T-helper 1 cell treated with Interleukin-12 subunit alpha and Interleukin-12 subunit beta and Interleukin-4 antibody, amounts not matched to agents 30 ng/mL and 1 ng/mL, for 36 hours (primary cell): ENCODE measurements around the gene CRLF2. TPM values are rescaled to one million over a fixed set of nuclear protein-coding genes. Genes with fewer than 3 reads are reported as not detected.
"Not testable (repeated sequence)": the region's sequence is repeated elsewhere in the genome, so short reads cannot be mapped to it uniquely, and the experiment has no call there.

Experiments
- intact Hi-C: fragments of 100-400 bp; cut with micrococcal nuclease; formaldehyde crosslinking; loops from one replicate; pipeline ENCODE4 v1.15.1; 2024
- total RNA-seq: library from RNA; stranded (reverse); gene quantifications from 2 replicates; pipeline ENCODE4 v1.2.3, GENCODE V29; 2022

CRLF2 gene, protein sequence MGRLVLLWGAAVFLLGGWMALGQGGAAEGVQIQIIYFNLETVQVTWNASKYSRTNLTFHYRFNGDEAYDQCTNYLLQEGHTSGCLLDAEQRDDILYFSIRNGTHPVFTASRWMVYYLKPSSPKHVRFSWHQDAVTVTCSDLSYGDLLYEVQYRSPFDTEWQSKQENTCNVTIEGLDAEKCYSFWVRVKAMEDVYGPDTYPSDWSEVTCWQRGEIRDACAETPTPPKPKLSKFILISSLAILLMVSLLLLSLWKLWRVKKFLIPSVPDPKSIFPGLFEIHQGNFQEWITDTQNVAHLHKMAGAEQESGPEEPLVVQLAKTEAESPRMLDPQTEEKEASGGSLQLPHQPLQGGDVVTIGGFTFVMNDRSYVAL
- total RNA-seq, result 7.6 and 9.8 TPM in 2 replicates

DNA sequence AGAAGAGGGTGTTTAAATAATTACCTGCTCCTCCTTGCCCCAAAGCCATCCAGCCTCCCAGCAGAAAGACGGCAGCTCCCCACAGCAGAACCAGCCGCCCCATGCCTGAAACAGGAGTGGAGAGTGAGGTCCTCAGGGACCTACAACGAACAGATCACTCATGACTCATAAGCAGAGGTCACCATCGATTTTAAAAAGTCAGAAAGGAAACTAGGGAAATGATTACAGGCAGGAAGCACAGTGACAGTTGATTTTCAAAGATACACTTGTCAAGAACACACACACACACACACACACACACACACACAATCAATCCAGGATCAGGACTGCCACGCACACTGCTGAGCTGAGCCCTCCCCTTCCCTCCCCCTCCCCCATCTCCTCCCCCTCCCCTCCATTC lies at the start of gene CRLF2:
Gene CRLF2 (minus strand): TSS at position 118 of the 400 bp plus-strand sequence. CDS start 15 bp downstream, at position 103.
- intact Hi-C loops, result loop anchor here (1.0 kb wide), 1 partner anchor 180 kb away; the partner anchor contains the start of gene SLC25A6

DNA sequence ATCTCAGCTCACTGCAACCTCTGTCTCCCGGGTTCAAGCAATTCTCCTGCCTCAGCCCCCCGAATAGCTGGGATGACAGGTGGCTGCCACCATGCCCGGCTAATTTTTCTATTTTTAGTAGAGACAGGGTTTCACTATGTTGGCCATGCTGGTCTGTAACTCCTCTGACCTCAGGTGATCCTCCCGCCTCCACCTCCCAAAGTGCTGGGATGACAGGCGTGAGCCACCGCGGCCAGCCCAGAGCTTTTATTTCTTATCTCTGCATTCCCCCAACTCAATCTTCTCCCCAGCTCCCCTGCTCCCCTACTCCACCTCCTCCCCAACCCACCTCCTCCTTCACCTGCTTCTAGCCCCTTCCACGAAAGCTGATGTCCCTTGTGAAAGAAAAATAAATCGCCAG lies 49.3 kb upstream of the CRLF2 start:
- intact Hi-C loops, result not testable (repeated sequence)

DNA sequence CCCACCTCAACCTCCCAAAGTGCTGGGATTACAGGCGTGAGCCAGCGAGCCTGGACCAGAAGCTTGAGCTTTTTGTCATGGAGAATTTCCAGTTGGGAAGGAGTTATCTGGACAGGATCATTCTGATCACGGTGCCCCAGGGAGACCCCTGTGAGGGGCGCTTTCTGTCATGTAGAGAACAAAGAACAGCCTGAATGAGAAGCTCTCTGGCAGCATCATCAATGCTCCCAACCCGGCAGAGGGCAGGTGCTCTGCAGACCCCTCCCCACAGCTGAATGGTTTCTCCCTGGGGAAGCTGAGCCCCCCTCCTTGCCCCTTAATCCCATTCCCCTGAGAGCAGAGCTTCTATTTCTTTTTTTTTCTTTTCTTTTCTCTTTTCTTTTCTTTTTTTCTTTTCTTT lies 48.8 kb upstream of the CRLF2 start:
- intact Hi-C loops, result no loop called here

DNA sequence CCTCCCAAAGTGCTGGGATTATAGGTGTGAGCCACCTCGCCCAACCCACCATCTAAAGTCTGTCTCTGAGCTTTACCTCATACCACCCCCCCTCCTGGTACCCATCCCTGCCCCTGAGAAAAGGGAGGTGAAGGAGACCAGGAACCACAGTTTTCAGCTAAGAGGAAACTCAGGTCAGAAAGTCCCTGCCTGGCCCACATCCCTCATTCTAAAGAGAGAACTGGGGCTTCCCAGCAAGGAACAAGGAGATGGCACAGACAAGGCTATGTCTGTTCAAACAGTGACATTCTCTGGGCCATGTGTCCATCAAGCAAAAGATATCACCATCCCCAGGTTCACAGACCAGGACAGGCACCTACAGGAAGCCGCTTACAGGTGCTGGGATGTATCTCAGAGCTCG lies 40.4 kb upstream of the CRLF2 start:
- intact Hi-C loops, result no loop called here

DNA sequence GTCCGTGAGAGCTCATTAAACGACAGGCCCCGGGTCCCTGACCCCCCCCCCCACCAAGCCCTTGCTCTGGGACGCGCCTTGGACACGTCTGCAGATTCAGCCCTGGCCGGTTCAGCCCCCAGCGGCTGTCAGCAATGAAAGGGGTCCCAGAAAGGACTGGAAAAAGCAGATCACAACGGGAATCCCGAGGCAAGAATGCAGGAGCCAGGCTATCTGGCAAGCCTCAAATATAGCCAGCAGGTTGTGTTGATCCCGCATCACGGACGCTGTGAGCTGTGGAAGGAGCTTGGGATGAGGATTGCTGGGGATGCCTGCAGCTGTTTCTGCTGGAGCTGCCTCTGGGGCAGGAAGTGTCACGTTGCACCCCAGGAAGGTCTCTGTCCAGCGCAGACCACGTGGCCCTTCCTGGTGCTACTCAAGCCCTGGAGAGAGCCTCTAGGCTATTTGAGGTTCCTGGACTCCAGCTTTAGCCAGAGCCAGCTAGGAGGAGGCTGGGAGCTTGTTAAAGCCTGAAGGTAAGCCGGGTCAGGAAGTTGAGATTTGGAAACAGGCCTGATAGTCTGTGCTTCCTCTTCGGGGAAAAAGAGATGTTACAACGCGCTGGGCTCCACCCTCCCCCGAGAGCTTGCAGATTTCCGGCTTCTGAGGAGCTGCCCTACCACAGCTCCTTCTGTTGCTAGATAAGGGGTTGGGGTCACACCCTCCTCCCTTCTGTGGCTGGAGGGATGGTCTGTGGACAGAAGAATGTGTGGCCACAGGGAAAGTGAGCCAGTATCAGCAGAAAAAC lies 36.8 kb upstream of the CRLF2 start:
- intact Hi-C loops, result loop anchor here (5.0 to 10.0 kb wide), 4 partner anchors 82 to 1378 kb away; no protein-coding TSS in a partner anchor

DNA sequence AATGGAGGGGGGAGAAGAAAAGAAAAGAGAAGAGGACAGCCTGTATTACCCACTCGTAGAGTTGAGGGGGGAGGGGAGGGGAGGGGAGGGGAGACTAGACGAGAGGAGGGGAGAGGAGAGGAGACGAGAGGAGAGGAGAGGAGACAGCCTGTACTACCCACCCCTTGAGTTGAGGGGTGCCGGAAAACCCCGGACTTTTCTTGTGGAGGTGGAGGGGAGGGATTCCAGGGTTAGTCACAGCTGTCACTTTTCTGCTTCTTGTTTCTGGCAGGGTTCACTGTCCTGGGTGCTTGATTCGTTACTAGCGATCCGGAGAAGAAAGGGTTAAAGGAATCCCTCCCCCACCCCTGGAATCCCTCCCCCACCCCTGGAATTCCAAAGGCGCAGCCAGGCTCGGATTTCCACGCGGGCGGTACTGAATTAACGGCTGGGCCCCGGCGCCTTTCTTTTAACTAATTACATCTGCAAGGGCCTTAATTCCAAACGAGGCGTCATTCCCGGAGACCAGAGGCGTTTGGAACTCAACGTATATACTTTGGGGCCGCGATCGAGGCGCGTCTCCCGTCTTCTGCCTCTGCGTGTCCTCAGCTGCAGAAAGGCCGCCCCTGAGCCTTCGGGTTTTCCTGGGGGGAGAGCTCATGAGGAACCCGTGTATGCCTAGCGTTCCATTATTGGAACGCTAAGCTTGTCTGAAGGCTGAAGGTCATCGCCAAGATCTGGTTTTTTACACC lies 36.0 kb upstream of the CRLF2 start:
- intact Hi-C loops, result loop anchor here (5.0 to 10.0 kb wide), 4 partner anchors 81 to 1379 kb away; no protein-coding TSS in a partner anchor

DNA sequence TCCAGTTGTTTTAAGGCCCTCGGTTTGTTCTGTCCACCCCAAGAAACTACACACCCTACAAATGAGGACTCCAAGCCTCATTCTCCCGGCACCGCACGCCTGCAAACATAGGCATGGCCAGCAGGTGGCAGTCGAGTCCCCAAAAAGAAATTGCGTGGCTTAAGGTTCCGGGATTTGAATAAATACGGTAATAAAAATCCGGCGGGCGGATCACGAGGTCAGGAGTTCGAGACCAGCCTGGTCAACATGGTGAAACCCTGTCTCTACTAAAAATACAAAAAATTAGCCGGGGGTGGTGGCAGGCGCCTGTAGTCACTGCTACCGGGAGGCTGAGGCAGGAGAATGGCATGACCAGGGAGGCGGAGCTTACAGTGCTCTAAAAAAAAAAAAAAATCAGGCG lies 34.4 kb upstream of the CRLF2 start:
- intact Hi-C loops, result loop anchor here (1.0 to 10.0 kb wide), 11 partner anchors 41 to 1380 kb away; partner anchors contain the start of genes P2RY8 and SLC25A6

DNA sequence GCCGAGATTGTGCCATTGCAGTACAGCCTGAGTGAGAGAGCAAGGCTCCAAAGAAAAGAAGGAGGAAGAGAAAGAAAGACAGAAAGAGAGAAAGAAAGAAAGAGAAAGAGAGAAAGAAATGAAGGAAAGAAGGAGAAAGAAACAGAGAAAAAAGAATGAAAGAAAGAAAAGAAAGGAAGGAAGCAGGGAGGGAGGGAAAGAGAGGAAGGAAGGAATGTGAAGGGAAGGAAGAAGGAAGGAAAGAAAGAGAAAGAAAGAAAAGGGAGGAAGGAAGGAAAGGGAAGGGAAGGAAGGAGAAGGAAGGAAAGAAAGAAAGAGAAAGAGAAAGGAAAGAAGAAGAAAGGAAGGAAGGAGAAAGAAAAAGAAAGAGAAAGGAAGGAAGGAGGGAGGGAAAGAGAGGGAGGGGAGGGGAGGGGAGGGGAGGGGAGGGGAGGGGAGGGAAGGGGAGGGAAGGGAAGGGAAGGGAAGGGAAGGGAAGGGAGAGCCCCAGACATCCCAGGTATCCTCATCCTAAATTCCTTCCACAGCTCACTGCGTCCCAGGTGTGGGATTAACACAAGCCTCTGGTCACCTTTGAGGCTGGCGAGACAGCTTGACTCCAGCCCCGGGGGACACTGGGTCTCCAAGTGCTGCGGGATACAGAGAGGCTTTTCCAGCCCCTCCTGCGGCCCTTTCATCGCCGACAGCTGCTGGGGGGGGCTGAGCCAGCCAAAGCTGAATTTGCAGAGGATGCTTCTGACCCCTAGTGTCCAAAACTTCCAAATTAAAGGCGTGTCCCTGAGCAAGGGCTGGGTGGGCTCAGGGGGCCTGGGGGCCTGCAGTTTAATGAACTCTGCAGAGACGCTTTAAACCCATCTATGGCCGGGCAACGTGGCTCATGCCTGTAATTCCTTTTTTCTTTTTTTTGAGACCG lies 32.0 kb upstream of the CRLF2 start:
- intact Hi-C loops, result loop anchor here (5.0 to 10.0 kb wide), 4 partner anchors 77 to 1383 kb away; no protein-coding TSS in a partner anchor

DNA sequence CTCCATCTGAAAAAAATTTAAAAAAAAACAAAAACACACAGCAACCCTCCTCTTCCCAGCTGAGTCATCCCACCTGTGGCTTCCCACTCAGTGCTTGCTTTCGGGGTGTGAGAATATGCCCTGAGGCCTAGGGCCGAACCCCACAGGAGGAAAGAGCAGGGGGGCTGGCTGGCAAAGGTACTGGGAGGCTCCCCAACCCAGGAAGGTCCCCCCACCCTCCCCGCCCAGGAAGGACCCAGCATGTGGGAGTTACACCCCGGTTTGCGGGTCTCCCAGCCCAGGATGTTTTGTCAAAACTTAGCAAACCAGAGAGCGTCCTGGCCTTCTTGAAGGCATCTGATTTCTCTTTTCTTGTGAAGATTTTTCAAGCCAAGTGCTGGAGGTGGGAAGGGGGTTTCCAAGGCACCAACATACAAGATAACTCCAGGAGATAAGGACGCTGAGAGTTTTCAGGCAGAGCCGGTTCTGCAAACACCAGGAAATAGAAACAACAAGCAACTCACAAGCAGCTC lies 30.5 kb upstream of the CRLF2 start:
- intact Hi-C loops, result loop anchor here (10.0 kb wide), 1 partner anchor 412 kb away; no protein-coding TSS in a partner anchor

DNA sequence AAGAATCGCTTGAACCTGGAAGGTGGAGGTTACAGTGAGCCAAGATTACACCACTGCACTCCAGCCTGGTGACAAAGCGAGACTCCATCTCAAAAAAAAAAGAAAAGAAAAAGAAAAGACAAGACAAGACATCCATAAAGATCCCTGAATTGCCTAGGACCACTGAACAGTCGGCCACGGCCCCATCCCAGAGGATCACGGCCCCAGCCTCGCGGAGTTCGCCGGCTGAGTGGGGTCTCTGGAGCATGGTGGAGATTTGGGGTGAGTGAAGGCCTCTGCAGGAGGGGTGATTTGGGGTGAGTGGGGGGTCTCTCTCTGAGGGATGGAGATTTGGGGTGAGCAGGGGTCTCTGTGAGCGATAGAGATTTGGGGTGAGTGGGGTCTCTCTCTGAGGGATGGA lies 28.1 kb upstream of the CRLF2 start:
- intact Hi-C loops, result loop anchor here (10.0 kb wide), 1 partner anchor 414 kb away; no protein-coding TSS in a partner anchor

DNA sequence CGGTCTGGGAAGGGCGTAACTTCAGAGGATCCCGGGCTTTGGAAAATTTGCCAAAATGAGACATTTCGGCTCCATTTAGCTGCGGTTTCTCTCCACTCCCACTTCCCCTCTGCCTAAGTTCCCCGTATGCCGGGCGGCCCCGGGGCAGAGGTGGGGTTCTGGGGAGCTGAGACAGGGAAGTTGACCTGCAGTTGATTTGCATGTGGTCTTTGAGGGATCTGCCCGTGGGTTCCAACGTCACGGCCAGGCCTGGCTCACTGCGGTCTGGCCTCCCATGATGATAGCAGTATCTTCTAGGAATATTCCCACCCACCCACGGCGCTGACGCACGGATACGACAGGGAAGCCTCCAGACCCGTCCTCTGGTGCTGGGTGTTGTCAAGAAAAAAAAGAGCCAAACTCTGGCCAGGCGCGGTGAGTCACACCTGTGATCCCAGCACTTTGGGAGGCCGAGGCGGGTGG lies 27.3 kb upstream of the CRLF2 start:
- intact Hi-C loops, result loop anchor here (10.0 kb wide), 1 partner anchor 415 kb away; no protein-coding TSS in a partner anchor

DNA sequence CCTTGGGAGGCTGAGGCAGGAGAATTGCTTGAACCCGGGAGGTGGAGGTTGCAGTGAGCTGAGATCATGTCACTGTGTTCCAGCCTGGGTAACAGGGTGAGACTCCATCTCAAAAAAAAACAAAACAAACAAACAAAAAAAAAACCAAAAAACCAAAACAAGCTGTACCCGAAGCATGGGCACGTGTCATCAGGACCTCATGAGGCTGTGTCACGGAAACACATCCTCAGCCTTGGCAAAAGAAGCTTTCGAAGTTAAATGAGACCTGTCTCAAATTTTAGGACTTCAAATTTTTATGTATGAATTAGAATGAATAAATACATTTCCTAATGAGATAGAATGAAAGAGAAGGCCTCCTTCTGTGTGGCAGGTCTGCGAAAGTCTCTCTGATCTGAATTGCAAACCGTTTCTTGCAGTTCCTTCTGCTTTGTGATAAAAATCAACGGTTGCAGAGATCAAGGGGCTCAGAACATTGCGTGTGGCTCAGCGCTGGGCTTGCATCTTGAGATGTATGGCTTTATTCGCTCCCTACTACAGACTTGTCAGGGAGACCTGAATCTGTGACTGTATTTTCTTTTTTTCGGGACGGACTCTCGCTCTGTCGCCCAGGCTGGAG lies 19.5 kb upstream of the CRLF2 start:
- intact Hi-C loops, result no loop called here

DNA sequence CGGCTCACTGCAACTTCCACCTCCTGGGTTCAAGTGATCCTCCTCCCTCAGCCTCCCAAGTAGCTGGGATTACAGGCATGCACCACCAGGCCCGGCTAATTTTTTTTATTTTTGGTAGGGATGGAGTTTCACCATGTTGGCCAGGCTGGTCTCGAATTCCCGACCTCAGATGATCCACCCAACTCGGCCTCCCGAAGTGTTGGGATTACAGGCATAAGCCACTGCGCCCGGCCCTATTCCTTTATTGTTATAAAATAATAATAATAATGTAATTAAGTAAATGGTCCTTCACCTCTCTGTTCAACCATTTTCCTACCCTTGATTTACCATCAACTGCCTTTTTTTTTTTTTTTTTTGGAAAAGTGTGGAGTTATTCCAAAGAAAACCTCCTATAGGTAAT lies 15.7 kb upstream of the CRLF2 start:
- intact Hi-C loops, result not testable (repeated sequence)

DNA sequence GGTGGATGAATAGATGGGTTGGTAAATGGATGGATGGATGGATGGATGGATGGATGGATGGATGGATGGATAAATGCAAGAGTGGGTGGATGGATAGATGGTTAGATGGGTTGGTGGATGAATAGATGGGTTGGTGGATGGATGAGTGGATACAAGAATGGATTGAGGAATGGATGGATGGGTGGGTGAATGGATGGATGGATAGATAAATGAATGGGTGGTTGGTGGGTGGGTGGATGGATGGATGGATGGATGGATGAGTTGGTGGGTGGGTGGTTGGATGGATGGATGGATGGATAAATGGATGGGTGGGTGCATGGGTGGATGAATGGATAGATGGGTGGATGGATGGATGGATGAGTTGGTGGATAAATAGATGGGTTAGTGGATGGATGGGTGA lies 13.8 kb upstream of the CRLF2 start:
- intact Hi-C loops, result no loop called here

DNA sequence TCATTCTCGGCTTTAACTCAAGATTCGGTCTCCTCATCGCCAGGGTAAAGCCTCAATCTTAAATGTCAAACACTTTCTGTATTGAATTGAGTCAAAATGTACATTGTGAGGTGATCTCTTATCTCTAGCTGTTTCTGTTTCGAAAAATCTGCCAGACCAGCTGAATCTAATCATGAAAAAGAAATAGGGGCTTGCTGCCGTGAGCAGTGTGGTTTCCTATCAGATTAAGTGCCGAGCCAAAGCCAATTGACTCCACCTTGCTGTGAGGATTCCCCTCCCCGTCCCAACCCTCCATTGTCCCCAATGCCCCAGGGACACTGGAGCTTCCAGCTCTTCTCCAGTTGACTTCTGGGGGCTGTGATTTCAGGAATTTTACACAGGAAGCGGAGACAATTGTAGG lies 12.5 kb upstream of the CRLF2 start:
- intact Hi-C loops, result loop anchor here (1.0 kb wide), 1 partner anchor 17 kb away; no protein-coding TSS in a partner anchor

DNA sequence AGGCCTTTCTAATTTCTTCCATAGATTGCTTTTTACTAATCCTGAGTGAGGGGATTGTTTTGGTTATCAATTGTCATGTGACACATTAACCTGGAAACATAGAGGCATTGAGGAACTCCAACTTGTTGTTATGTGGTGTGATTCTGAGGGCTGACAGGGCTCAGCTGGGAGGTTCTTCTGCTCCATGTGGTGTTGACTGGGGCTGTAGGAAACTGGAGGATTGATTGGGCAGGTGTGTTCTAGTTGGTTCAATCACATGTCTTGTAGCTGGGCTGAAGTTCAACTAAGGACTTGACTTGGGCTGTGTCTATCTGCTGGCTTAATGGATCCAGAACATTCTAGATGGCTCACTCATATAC lies 10.8 kb upstream of the CRLF2 start:
- intact Hi-C loops, result no loop called here

DNA sequence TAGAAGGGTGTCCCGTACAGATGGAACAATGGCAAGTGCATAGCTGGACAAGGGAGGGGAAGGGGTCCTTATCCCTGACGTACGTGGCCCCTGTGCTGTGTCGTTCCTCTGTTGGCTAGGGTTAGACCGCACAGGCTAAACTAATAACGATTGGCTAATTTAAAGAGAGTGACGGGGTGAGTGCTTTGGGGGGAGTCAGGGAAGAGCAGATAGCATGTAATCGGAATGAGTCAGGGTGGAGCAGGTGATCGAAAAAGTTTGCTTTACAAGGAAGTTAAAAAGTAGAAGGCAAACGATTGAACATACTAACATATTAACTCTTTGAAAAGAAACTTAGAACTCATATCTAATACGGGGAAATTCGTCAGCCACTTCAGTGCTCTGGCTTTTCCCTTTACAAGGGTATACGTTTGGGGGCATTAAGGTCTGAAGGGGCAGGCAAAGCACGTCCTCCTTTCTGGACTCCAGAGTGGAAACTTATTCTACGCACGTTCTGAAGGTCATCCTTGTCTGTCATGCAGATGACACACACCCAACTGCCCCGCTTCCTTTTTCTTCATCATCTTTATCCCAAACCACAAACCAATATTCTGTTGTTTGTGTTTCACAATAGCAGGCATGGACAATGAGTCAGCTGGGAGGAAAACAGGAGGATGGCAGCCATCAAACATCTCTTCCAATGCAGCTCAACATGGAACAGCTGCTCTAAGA lies 10.2 kb upstream of the CRLF2 start:
- intact Hi-C loops, result no loop called here

DNA sequence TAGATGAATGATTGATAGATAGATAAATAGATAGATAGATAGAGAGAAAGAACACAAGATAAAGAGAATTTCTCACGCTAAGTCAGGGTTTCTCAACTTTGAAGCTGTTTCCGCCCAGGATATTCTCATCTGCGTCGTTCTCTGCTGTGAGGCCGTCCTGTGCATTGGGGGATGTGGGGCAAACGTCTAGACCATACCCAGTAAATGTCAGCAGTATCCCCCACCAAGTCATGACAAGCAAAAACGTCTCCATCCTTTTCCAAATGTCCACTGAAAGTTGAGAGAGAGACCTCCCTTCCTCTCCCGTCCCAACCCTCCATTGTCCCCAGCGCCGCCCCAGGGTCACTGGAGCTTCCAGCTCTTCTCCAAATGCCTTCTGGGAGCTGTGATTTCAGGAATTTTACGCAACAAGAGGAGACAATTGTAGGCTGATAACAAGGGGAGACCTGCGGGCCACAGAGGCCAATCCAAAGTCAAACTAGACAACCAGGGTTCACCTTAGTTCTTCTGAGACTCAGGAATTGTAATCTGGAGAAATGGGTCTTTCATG lies 8.9 kb upstream of the CRLF2 start:
- intact Hi-C loops, result no loop called here
